ENCODE results near the gene PARP1. TPM values are rescaled to one million over a fixed set of nuclear protein-coding genes. Genes with fewer than 3 reads are reported as not detected.

Gene PARP1
- total RNA-seq, 1 experiment from 2014 or later = 213 TPM

DNA sequence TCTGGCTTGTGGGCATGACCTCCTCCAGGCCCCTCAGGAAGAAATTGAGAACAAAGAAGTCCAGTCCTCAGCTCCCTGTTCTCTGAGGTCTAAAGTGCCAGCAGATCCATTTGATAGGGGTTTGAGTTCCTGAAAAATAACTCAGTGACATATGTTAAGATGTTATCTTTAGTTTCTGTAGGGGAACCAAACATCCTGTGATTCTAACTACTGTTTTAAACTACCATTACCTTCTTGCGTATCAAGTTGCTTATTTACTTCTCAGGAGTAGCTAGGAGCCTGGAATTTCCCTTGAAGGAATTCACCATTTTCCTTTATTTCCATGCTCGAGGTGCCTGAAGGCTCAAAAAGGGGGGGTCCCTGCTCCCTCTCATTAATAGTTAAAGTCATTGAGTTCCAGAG lies 80.1 kb downstream of the PARP1 start:
- ChIA-PET RAD21 (ENCODE audit: low non-redundant PET in 1 of 2, low total read pairs in 2 of 2, uncharacterized antibody in 2 of 2, unreplicated experiment in 2 of 2) (no interaction called here), CTCF (no interaction called here), POLR2A (no interaction called here)
- TF ChIP-seq, protein P1, sequence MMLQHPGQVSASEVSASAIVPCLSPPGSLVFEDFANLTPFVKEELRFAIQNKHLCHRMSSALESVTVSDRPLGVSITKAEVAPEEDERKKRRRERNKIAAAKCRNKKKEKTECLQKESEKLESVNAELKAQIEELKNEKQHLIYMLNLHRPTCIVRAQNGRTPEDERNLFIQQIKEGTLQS (IDR thresholded peaks at IDR 0.05) = no peak
- TF ChIP-seq ZFX (IDR thresholded peaks at IDR 0.05) (no peak), TCF7L2 (IDR thresholded peaks at IDR 0.05; ENCODE audit: borderline replicate concordance, extremely low read depth, insufficient read depth, insufficient read length) (no peak), EGR1 (IDR thresholded peaks at IDR 0.05; ENCODE audit: low read depth) (no peak), CEBPB (IDR thresholded peaks at IDR 0.05; ENCODE audit: low read depth) (no peak), EZH2 (IDR thresholded peaks at IDR 0.05) (no peak), YY1 (IDR thresholded peaks at IDR 0.05; ENCODE audit: extremely low read depth, insufficient replicate concordance, low read depth, low read length) (no peak), EZH2phosphoT487 (IDR thresholded peaks at IDR 0.05; ENCODE audit: borderline replicate concordance) (no peak), RAD21 (IDR thresholded peaks at IDR 0.05; ENCODE audit: low read depth) (no peak), JUND (IDR thresholded peaks at IDR 0.05) (no peak), FOSL1 (IDR thresholded peaks at IDR 0.05; ENCODE audit: low read depth) (no peak), POLR2A (IDR thresholded peaks at IDR 0.05; ENCODE audit: borderline replicate concordance, extremely low read depth, insufficient read depth, insufficient read length) (no peak), CBX3 (IDR thresholded peaks at IDR 0.05; ENCODE audit: low read depth) (no peak), SP1 (IDR thresholded peaks at IDR 0.05; ENCODE audit: low read depth) (no peak), CTCF (IDR thresholded peaks at IDR 0.05 in 2 of 3, conservative IDR thresholded peaks at IDR 0.05 in 1 of 3; ENCODE audit: borderline replicate concordance in 1 of 3, insufficient read depth in 1 of 3, low read depth in 2 of 3, low read length in 2 of 3) (no peak), POLR2AphosphoS5 (IDR thresholded peaks at IDR 0.05; ENCODE audit: low read depth, low read length) (no peak)
- TF ChIP-seq, protein P2, sequence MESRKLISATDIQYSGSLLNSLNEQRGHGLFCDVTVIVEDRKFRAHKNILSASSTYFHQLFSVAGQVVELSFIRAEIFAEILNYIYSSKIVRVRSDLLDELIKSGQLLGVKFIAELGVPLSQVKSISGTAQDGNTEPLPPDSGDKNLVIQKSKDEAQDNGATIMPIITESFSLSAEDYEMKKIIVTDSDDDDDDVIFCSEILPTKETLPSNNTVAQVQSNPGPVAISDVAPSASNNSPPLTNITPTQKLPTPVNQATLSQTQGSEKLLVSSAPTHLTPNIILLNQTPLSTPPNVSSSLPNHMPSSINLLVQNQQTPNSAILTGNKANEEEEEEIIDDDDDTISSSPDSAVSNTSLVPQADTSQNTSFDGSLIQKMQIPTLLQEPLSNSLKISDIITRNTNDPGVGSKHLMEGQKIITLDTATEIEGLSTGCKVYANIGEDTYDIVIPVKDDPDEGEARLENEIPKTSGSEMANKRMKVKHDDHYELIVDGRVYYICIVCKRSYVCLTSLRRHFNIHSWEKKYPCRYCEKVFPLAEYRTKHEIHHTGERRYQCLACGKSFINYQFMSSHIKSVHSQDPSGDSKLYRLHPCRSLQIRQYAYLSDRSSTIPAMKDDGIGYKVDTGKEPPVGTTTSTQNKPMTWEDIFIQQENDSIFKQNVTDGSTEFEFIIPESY (IDR thresholded peaks at IDR 0.05; ENCODE audit: extremely low read depth, insufficient replicate concordance, low read length) = no peak
- TF ChIP-seq, protein P3, sequence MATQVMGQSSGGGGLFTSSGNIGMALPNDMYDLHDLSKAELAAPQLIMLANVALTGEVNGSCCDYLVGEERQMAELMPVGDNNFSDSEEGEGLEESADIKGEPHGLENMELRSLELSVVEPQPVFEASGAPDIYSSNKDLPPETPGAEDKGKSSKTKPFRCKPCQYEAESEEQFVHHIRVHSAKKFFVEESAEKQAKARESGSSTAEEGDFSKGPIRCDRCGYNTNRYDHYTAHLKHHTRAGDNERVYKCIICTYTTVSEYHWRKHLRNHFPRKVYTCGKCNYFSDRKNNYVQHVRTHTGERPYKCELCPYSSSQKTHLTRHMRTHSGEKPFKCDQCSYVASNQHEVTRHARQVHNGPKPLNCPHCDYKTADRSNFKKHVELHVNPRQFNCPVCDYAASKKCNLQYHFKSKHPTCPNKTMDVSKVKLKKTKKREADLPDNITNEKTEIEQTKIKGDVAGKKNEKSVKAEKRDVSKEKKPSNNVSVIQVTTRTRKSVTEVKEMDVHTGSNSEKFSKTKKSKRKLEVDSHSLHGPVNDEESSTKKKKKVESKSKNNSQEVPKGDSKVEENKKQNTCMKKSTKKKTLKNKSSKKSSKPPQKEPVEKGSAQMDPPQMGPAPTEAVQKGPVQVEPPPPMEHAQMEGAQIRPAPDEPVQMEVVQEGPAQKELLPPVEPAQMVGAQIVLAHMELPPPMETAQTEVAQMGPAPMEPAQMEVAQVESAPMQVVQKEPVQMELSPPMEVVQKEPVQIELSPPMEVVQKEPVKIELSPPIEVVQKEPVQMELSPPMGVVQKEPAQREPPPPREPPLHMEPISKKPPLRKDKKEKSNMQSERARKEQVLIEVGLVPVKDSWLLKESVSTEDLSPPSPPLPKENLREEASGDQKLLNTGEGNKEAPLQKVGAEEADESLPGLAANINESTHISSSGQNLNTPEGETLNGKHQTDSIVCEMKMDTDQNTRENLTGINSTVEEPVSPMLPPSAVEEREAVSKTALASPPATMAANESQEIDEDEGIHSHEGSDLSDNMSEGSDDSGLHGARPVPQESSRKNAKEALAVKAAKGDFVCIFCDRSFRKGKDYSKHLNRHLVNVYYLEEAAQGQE (IDR thresholded peaks at IDR 0.05; ENCODE audit: low read depth) = no peak
- Histone ChIP-seq H3K27ac (ENCODE audit: low read depth, low read length) (no peak overlapping the region), H4K20me1 (ENCODE audit: insufficient read depth) (no peaks in the 10 kb centered on the region), H3K36me3 (ENCODE audit: control insufficient read depth in 1 of 2, insufficient read depth in 2 of 2, low read length in 2 of 2) (no peaks in the 10 kb centered on the region), H3K79me2 (ENCODE audit: insufficient read depth, low read length) (no peaks in the 10 kb centered on the region), H2AFZ (ENCODE audit: low read depth, low read length, poor library complexity, severe bottlenecking) (no peak overlapping the region), H3K4me3 (replicated peaks in 1 of 2; ENCODE audit: low read depth in 1 of 2, low read length in 2 of 2) (no peak overlapping the region), H3K4me1 (ENCODE audit: control insufficient read depth in 1 of 2, insufficient read depth in 2 of 2, low read length in 2 of 2) (peaks cover 2 to 13% of the 10 kb centered on the region in 2 experiments; a peak in 2 of 4 replicates), H3K9me3 (ENCODE audit: control insufficient read depth in 1 of 2, insufficient read depth in 1 of 2, low read depth in 1 of 2, low read length in 2 of 2) (no peaks in the 10 kb centered on the region), H3K9me2 (ENCODE audit: insufficient read depth) (no peaks in the 10 kb centered on the region), H3K4me2 (ENCODE audit: low read length) (no peak overlapping the region), H3K9ac (ENCODE audit: low read length) (no peak overlapping the region), H3K27me3 (ENCODE audit: insufficient read depth, low read length) (no peaks in the 10 kb centered on the region)
- intact Hi-C loops (cut with micrococcal nuclease) = no loop called here
- ATAC-seq (no peak), DNase-seq (ENCODE audit: low read depth, low spot score) (no peak)
- BruUV-seq (replicated peaks) = no TSS peak

Data from HCT116 (cell line).